OCI-LY1 (cell line): ENCODE measurements around the gene RPE65.
"Not testable (repeated sequence)": the region's sequence is repeated elsewhere in the genome, so short reads cannot be mapped to it uniquely, and the experiment has no call there.

ENCODE experiments used
- H2AFZ ChIP-seq: fragments of 200-600 bp; sonication (generic), shearing (Covaris generic); 2 replicates; pipeline ENCODE4 v1.6.0; 2014; ENCODE audit warnings: antibody characterized with exemption, mild to moderate bottlenecking, low read length
- H3F3A ChIP-seq: fragments of 200-600 bp; sonication (generic), shearing (Covaris generic); 2 replicates; pipeline ENCODE4 v1.6.0; 2014; ENCODE audit warnings: mild to moderate bottlenecking, antibody characterized with exemption, low read length, moderate library complexity; ENCODE audit not compliant: insufficient read depth
- H3K27ac ChIP-seq: fragments of 200-600 bp; sonication (generic); 2 replicates; pipeline ENCODE4 v1.5.1; 2014; ENCODE audit warnings: low read length, mixed run types, mild to moderate bottlenecking, low read depth; ENCODE audit not compliant: poor library complexity, severe bottlenecking
- H3K27me3 ChIP-seq: fragments of 200-600 bp; sonication (generic); 2 replicates; pipeline ENCODE4 v1.6.0; 2014; ENCODE audit warnings: antibody characterized with exemption, mild to moderate bottlenecking, low read length, moderate library complexity; ENCODE audit not compliant: insufficient read depth
- H3K36me3 ChIP-seq: fragments of 200-600 bp; sonication (generic); 2 replicates; pipeline ENCODE4 v1.6.1; 2014; ENCODE audit warnings: mild to moderate bottlenecking, antibody characterized with exemption, low read length, moderate library complexity, mixed read lengths; ENCODE audit not compliant: insufficient read depth
- H3K4me1 ChIP-seq: fragments of 200-600 bp; sonication (generic); 2 replicates; pipeline ENCODE4 v1.5.1; 2014; ENCODE audit warnings: mild to moderate bottlenecking, low read length, moderate library complexity; ENCODE audit not compliant: insufficient read depth, severe bottlenecking
- H3K4me2 ChIP-seq: fragments of 200-600 bp; sonication (generic), shearing (Covaris generic); 2 replicates; pipeline ENCODE4 v1.6.1; 2014; ENCODE audit warnings: low read length
- H3K4me3 ChIP-seq: fragments of 200-600 bp; sonication (generic); 2 replicates; pipeline ENCODE4 v1.5.1; 2014; ENCODE audit warnings: low read length, low read depth, mild to moderate bottlenecking, mixed read lengths; ENCODE audit not compliant: poor library complexity, severe bottlenecking
- H3K79me2 ChIP-seq: fragments of 200-600 bp; shearing (Covaris generic); 2 replicates; pipeline ENCODE4 v1.6.1; 2016; ENCODE audit warnings: mixed run types, low read length, mixed read lengths; ENCODE audit not compliant: insufficient read depth
- H3K9ac ChIP-seq: fragments of 200-600 bp; sonication (generic), shearing (Covaris generic); 2 replicates; pipeline ENCODE4 v1.6.1; 2014; ENCODE audit warnings: mild to moderate bottlenecking, low read length, mixed read lengths
- H3K9me2 ChIP-seq: fragments of 200-600 bp; sonication (generic), shearing (Covaris generic); 2 replicates; pipeline ENCODE4 v1.6.1; 2014; ENCODE audit warnings: low read depth, mild to moderate bottlenecking, low read length, mixed read lengths
- H3K9me3 ChIP-seq: fragments of 200-600 bp; shearing (Covaris generic); 2 replicates; pipeline ENCODE4 v1.6.1; 2014; ENCODE audit warnings: low read length, mixed read lengths
- H4K20me1 ChIP-seq: fragments of 200-600 bp; sonication (generic), shearing (Covaris generic); 2 replicates; pipeline ENCODE4 v1.6.0; 2016; ENCODE audit warnings: mild to moderate bottlenecking, low read length; ENCODE audit not compliant: insufficient read depth
- CTCF ChIP-seq: fragments of 200-600 bp; sonication (generic), shearing (Covaris generic); IDR thresholded peaks from 2 replicates; pipeline ENCODE4 v1.5.1; 2017; ENCODE audit warnings: mild to moderate bottlenecking, antibody characterized with exemption, low read length, moderate library complexity, mixed read lengths
- EZH2 ChIP-seq: fragments of 200-600 bp; sonication (generic), shearing (Covaris generic); IDR thresholded peaks from 2 replicates; pipeline ENCODE4 v1.8.0; 2017; ENCODE audit warnings: borderline replicate concordance, mixed run types, mild to moderate bottlenecking, antibody characterized with exemption, low read length, moderate library complexity, mixed read lengths

The RPE65 gene

GRCh38 chr1:68495968-68496679, 46.4 kb upstream of the RPE65 start:
- Histone ChIP-seq H3F3A (no peaks in the 10 kb centered on the region), H3K27me3 (no peaks in the 10 kb centered on the region), H3K9ac (peak overlapping the region; percentile 91), H3K4me2 (peak overlapping the region; percentile 81), H3K9me2 (no peaks in the 10 kb centered on the region), H4K20me1 (no peaks in the 10 kb centered on the region), H3K4me3 (peak overlapping the region; percentile 90), H3K27ac (peak overlapping the region; percentile 56), H3K4me1 (peaks cover 37% of the 10 kb centered on the region), H3K36me3 (peaks cover 31% of the 10 kb centered on the region), H3K79me2 (peaks cover 23% of the 10 kb centered on the region), H3K9me3 (no peaks in the 10 kb centered on the region), H2AFZ (no peak overlapping the region)
- TF ChIP-seq CTCF (no peak), EZH2 (no peak)

DNA sequence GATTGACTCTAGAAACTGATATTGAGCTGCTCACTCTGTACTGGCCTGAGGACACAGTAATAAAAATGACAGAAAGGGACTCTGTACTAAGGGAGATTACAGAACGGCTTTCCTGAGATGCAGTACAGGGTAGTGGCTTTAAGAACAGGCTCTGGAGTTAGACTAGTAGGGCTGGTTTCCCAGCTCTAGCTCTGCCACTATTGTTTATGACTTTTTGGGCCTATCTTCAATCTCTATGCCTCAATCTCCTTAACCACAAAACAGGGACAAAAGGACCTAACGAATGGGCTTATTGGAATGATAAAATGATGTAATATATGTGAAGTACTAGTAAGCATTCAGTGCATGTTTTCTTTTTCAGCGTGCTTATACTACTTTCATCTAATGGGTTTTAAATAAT, 45.8 kb upstream of the RPE65 start:
- H3K4me1 ChIP-seq = peaks cover 37% of the 10 kb centered on the region
- peaks cover 37% of the 10 kb centered on the region for H3K36me3 ChIP-seq
- H2AFZ ChIP-seq = no peak overlapping the region
- 0 out of 2 replicates have a peak, but pooled peaks cover 2% of the 10 kb centered on the region for H3K9me3 ChIP-seq
- H3K9me2 ChIP-seq = no peaks in the 10 kb centered on the region
- H3K4me2 ChIP-seq = peak overlapping the region; percentile 81
- H3K27ac ChIP-seq = peak overlapping the region; percentile 14
- no peaks in the 10 kb centered on the region for H3F3A ChIP-seq
- H3K9ac ChIP-seq = peak overlapping the region; percentile 91
- no peaks in the 10 kb centered on the region for H3K27me3 ChIP-seq
- peaks cover 23% of the 10 kb centered on the region for H3K79me2 ChIP-seq
- H3K4me3 ChIP-seq = peak overlapping the region; percentile 90
- no peak for TF ChIP-seq CTCF
- no peak for TF ChIP-seq EZH2
- no peaks in the 10 kb centered on the region for H4K20me1 ChIP-seq

DNA sequence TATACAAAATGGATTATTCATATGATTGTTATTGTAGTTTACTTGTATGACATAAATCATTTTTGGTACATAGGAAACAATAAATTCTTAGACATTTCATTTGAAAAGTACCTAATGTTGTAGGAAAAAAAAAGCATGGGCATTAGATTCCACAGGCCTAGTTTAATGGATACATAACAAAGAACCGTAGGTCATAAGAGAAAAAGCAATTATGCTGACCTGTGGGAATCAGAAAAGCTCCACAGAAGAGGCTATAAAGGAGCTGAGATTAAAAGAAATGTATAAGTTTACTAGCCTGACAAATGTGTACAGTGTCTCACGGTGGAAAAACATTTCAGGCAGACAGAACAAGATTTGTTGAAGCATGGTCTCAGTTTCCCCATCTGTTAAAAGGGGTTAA, 43.4 kb upstream of the RPE65 start:
- Histone ChIP-seq H3K9me3 (0 out of 2 replicates have a peak, but pooled peaks cover 2% of the 10 kb centered on the region), H3K4me1 (peaks cover 37% of the 10 kb centered on the region), H3F3A (no peaks in the 10 kb centered on the region), H3K9me2 (no peaks in the 10 kb centered on the region), H3K4me3 (no peak overlapping the region), H2AFZ (no peak overlapping the region), H3K79me2 (peaks cover 23% of the 10 kb centered on the region), H4K20me1 (no peaks in the 10 kb centered on the region), H3K27me3 (no peaks in the 10 kb centered on the region), H3K9ac (no peak overlapping the region), H3K36me3 (peaks cover 58% of the 10 kb centered on the region), H3K4me2 (no peak overlapping the region), H3K27ac (no peak overlapping the region)
- TF ChIP-seq CTCF = no peak

- H3K79me2 ChIP-seq = peaks cover 23% of the 10 kb centered on the region
- H3K36me3 ChIP-seq = peaks cover 68% of the 10 kb centered on the region
- not testable (repeated sequence) for H3K9me3 ChIP-seq, H4K20me1 ChIP-seq, H2AFZ ChIP-seq, H3K4me2 ChIP-seq, H3K4me3 ChIP-seq, H3K9me2 ChIP-seq, H3K9ac ChIP-seq, H3K27ac ChIP-seq, H3K27me3 ChIP-seq, H3F3A ChIP-seq
- peaks cover 33% of the 10 kb centered on the region for H3K4me1 ChIP-seq
These were observed 42.5 kb upstream of the RPE65 start for GRCh38 chr1:68492255-68492654.
